H1 (cell line): ENCODE data around the gene RIN3. TPM values are rescaled to one million over a fixed set of nuclear protein-coding genes. Genes with fewer than 3 reads are reported as not detected.

Experiments used
- CHD1 ChIP-seq: IDR thresholded peaks from 2 replicates; pipeline ENCODE4 v1.6.1; 2012; ENCODE audit warnings: low read depth, low read length, improper control_type of control experiment
- HDAC2 ChIP-seq, 2 experiments: fragments of 300-600 bp in 1 of 2; sonication (generic) in 1 of 2; IDR thresholded peaks; 2 replicates each; pipeline ENCODE4 v1.6.1; 2011 to 2012; ENCODE audit warnings: low read depth in 2 of 2, low read length in 2 of 2, mild to moderate bottlenecking in 2 of 2, moderate library complexity in 2 of 2, borderline replicate concordance in 1 of 2, inconsistent platforms in 1 of 2
- HDAC6 ChIP-seq: IDR thresholded peaks from one replicate; pipeline ENCODE4 v1.7.1; 2012; ENCODE audit warnings: low read depth, mild to moderate bottlenecking, inconsistent platforms, low read length, moderate library complexity
- polyA plus RNA-seq, 7 experiments: library from polyadenylated mRNA; depleted of rRNA in 3 of 7; stranded (reverse) in 5 of 7; unstranded in 2 of 7; fragments of >200 nt in 5 of 7; fragments of 200-250 nt in 2 of 7; gene quantifications; 1 replicate in 5 of 7; 2 replicates in 1 of 7; 4 replicates in 1 of 7; pipeline versions ENCODE4 v1.2.1 to v1.2.3, GENCODE V29; 2011 to 2013; ENCODE audit warnings: missing spikeins in 2 of 7, mixed read lengths in 2 of 7
- total RNA-seq: library from RNA; stranded (reverse); fragmentation: NEBNext Ultra II Directional; extraction: Animal tissue kit (Norgen Biotek cat#: 25700); gene quantifications from 2 replicates; pipeline ENCODE4 v1.2.1, GENCODE V29; 2021
- TF ChIP-seq, protein P1 (sequence below): fragments of 300-600 bp; sonication (generic); IDR thresholded peaks from 2 replicates; pipeline ENCODE4 v1.7.1; 2012; ENCODE audit warnings: low read length, moderate library complexity, mild to moderate bottlenecking, inconsistent platforms; ENCODE audit not compliant: insufficient replicate concordance

The RIN3 gene
- total and polyA plus RNA-seq, 2 of the 8 experiments (the other 6 are each of a cell fraction or from before 2014, with no cell fraction given): 0.59 to 1.5 TPM

DNA sequence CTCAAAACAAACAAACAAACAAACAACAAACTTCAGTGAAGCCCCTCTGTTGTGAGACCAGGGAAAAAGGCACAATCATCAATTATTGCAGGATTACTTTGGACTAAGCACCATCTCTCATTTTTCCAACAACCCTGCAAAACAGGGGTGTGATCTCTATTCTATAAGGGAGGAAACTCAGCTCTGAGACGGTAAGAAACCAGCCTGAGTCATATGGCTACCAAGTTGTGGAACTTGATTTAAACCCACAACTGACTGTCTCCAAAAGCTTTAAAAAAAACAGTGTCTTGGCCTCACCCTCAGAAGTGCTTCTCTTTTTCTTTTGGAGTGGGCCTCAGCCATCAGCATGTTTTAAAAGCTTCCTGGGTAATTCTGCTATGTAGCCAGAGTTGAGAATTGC is 49.8 kb downstream of the RIN3 start (continued):
- no peak for TF ChIP-seq HDAC2 (IDR thresholded peaks at IDR 0.05; ENCODE audit: borderline replicate concordance in 1 of 2, low read depth in 2 of 2, low read length in 2 of 2)
- no peak for TF ChIP-seq CHD1
- TF ChIP-seq HDAC6: no peak
- TF ChIP-seq, protein P1, sequence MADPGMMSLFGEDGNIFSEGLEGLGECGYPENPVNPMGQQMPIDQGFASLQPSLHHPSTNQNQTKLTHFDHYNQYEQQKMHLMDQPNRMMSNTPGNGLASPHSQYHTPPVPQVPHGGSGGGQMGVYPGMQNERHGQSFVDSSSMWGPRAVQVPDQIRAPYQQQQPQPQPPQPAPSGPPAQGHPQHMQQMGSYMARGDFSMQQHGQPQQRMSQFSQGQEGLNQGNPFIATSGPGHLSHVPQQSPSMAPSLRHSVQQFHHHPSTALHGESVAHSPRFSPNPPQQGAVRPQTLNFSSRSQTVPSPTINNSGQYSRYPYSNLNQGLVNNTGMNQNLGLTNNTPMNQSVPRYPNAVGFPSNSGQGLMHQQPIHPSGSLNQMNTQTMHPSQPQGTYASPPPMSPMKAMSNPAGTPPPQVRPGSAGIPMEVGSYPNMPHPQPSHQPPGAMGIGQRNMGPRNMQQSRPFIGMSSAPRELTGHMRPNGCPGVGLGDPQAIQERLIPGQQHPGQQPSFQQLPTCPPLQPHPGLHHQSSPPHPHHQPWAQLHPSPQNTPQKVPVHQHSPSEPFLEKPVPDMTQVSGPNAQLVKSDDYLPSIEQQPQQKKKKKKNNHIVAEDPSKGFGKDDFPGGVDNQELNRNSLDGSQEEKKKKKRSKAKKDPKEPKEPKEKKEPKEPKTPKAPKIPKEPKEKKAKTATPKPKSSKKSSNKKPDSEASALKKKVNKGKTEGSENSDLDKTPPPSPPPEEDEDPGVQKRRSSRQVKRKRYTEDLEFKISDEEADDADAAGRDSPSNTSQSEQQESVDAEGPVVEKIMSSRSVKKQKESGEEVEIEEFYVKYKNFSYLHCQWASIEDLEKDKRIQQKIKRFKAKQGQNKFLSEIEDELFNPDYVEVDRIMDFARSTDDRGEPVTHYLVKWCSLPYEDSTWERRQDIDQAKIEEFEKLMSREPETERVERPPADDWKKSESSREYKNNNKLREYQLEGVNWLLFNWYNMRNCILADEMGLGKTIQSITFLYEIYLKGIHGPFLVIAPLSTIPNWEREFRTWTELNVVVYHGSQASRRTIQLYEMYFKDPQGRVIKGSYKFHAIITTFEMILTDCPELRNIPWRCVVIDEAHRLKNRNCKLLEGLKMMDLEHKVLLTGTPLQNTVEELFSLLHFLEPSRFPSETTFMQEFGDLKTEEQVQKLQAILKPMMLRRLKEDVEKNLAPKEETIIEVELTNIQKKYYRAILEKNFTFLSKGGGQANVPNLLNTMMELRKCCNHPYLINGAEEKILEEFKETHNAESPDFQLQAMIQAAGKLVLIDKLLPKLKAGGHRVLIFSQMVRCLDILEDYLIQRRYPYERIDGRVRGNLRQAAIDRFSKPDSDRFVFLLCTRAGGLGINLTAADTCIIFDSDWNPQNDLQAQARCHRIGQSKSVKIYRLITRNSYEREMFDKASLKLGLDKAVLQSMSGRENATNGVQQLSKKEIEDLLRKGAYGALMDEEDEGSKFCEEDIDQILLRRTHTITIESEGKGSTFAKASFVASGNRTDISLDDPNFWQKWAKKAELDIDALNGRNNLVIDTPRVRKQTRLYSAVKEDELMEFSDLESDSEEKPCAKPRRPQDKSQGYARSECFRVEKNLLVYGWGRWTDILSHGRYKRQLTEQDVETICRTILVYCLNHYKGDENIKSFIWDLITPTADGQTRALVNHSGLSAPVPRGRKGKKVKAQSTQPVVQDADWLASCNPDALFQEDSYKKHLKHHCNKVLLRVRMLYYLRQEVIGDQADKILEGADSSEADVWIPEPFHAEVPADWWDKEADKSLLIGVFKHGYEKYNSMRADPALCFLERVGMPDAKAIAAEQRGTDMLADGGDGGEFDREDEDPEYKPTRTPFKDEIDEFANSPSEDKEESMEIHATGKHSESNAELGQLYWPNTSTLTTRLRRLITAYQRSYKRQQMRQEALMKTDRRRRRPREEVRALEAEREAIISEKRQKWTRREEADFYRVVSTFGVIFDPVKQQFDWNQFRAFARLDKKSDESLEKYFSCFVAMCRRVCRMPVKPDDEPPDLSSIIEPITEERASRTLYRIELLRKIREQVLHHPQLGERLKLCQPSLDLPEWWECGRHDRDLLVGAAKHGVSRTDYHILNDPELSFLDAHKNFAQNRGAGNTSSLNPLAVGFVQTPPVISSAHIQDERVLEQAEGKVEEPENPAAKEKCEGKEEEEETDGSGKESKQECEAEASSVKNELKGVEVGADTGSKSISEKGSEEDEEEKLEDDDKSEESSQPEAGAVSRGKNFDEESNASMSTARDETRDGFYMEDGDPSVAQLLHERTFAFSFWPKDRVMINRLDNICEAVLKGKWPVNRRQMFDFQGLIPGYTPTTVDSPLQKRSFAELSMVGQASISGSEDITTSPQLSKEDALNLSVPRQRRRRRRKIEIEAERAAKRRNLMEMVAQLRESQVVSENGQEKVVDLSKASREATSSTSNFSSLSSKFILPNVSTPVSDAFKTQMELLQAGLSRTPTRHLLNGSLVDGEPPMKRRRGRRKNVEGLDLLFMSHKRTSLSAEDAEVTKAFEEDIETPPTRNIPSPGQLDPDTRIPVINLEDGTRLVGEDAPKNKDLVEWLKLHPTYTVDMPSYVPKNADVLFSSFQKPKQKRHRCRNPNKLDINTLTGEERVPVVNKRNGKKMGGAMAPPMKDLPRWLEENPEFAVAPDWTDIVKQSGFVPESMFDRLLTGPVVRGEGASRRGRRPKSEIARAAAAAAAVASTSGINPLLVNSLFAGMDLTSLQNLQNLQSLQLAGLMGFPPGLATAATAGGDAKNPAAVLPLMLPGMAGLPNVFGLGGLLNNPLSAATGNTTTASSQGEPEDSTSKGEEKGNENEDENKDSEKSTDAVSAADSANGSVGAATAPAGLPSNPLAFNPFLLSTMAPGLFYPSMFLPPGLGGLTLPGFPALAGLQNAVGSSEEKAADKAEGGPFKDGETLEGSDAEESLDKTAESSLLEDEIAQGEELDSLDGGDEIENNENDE: no peak
